GM18498 (cell line): ENCODE measurements around the gene AGPAT3.
A peak's percentile ranks its signal among the peaks of the same experiment; 100 is the strongest.
"Not testable (repeated sequence)": the region's sequence is repeated elsewhere in the genome, so short reads cannot be mapped to it uniquely, and the experiment has no call there.

Experiments
- ATAC-seq: cut with Tn5 transposase; IDR thresholded peaks from one replicate; pipeline ENCODE4 v1.9.1; 2021; ENCODE audit warnings: mild to moderate bottlenecking, moderate library complexity; ENCODE audit not compliant: unreplicated experiment

AGPAT3 gene

DNA sequence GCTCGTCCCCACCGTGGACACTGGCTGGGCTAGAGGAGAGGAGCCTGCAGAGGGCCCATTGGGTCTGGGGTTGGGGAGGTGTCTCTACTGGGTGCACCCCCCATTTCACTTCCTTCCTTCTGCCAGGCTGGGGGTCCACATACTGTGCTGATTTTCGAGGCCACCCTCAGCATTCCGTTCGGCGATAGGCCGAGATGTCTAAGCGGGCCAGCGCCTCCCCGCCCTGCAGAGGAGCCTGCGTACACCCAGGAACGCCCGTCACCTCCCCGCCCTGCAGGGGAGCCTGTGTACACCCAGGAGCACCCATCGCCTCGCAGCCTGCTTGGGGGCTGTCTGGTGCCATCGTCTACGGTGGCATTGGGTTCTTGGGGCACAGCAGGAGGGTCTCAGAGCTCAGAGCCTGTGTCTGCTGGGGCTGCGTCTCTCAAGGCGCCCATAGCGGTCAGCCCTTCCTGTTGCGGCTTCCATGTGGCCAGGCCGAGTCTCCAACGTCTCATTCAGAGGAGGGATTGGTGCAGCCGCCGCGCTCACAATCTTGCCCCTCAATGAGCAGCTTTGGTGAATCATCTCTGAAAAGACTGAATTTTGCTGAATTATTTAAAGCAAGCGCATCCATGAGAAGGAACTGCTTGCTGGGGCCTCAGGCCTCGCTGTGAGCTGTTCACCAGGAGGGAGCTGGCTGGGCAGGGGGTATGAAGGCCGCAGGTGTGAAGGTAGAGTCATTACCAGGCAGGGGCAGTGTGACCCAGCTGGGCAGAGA lies 30.7 kb upstream of the AGPAT3 start:
- no peak for ATAC-seq

DNA sequence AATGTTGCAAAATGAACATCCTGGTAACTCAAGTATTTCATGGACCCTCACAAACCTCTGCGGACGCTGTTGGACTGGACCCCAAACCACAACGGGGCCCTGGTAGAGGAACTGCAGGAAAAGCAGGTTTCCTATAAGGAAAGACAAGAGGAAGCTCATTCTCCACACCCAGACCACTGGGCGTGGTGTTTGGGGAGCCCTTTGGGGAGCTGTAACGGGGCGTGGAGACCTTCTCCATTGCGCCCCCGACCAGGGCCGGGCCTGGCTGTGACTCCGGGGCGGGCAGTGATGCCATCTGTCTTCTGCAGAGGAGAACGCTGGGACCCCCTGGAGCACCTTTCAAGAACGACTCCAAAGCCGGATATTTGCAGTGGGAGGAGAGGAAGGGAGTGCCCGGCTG lies 30.0 kb upstream of the AGPAT3 start:
- no peak for ATAC-seq

DNA sequence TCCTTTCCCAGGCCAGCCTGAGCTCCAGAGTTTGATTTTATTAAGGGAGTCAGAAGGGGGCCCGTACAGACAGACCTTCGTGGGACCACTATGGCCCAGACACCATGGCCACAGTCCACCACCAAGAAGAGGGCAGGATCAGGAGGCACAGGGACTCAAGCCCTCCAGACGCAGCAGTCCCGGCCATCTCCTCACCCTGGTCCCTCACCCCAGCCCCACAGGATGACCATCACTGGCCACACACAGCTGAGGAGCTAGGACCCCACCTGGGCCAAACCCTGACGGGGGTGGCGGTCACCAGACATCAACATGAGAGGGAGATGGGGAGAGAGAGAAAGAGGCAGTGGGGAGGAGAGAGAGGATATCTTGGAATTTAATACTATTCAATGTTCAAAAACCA lies 29.2 kb upstream of the AGPAT3 start:
- ATAC-seq = no peak

DNA sequence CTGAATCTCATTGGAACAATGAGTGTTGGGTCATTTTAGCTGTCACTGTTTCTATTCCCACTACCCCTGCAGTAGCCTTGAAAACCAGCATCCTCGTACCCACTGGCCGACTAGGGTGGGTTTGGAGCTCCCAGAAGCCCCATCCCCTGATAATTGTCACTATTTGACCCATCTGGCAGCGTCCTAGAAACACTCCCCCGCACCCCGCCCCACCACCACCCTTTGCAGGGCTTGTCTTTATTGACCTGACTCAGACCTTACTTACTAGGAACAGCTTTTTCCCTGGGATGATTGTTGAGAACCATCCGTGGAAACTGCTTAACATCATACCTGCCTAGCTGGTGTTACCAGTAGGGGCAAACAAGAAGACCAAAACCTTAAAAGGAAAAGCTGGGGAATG lies 28.4 kb upstream of the AGPAT3 start:
- ATAC-seq = no peak

DNA sequence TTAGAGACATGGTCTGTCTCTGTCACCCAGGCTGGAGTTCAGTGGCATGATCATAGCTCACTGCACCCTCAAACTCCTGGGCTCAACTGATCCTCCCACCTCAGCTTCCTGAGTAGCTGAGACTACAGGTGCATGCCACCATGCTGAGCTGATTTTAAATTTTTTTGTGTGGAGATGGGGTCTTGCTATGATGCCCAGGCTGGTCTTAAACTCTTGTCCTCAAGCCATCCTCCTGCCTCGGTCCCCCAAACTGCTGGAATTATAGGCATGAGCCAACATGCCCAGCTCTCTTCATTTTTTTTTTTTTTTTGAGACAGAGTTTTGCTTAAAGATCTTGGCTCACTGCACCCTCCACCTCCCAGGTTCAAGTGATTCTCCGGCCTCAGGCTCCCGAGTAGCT lies 24.8 kb upstream of the AGPAT3 start:
- no peak for ATAC-seq

DNA sequence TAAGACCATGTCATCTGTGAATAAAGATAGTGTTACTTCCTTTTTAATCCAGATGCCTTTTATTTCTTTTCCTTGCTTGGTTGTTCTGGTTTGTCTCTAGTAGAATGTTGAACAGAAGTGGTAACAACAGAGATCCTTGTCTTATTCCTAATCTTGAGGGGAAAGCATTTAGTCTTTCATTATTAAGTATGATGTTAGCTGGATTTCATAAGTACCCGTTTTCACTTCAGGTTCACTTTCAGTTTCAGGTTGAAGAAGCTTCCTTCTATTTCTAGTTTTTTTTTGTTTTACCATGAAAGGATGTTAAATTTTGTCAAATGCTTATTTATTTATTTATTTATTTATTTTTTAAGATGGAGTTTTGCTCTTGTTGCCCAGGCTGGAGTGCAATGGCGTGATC lies 22.3 kb upstream of the AGPAT3 start:
- no peak for ATAC-seq

DNA sequence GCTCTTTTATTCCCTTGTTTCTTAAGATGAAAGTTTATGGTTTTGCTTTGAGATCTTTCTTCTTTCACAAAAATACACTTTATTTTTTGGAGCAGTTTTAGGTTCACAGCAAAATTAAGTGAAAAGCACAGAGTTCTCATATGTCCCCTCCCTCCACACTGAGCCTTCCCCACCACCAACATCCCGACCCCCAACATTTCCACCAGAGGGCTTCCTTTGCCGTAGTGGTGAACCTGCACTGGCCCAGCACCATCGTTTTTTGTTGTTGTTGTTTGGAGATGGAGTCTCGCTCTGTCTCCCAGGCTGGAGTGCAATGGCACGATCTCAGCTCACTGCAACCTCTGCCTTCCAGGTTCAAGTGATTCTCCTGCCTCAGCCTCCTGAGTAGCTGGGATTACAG lies 20.1 kb upstream of the AGPAT3 start:
- not testable (repeated sequence) for ATAC-seq

DNA sequence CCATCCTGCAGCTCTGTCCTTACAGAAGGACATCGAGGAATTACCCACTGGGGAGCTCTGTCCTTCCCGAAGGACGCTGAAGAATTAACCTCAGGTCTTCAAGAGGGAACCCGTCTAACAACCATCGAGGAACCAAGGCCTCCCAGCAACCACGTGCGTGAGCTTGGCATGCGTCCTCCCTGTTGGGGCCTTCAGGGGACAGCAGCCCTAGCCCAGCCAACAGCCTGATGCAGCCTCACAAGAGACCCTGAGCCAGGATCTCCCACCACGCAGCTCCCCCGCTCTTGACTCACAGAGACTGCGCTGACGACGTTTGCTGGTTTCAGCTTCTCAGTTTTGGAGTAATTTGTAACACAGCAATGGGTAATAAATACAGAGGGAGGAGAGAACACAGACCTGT lies 19.6 kb upstream of the AGPAT3 start:
- ATAC-seq = no peak

DNA sequence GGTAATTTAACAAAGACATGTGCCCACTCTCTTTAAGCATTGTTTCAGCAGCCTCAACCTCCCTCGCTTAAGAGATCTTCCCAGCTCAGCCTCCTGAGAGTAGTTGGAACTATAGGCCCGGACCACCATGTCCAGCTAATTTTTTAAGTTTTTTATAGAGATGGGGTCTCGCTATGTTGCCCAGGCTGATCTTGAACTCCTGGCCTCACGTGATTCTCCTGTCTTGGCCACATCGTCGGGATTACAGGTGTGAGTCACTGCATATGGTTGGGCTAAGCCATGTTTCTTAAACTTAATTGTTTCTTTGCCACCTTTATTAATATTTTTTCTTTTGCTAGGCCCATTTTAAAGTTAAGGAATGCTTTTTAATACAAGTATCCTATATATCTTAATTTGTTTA lies 18.6 kb upstream of the AGPAT3 start:
- ATAC-seq = no peak

DNA sequence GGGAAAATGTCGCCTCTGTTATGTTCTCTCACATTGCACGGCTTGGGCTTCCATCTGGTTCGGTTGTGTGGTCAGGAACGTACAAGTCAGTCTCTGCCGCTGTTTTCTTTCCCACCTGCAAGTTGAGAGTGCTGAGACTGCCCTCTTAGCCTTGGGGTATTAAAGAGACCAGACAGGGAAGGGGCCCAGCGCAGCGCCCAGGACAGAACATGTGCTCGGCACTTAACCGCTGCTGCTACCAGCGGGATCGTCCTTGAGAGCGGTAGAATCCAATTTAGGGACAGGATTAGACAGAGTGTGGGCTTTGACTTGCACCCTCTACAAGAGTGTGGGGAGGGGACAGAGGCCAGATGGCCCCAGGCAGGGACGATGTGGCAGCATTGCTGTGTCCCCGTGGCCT lies 17.7 kb upstream of the AGPAT3 start:
- no peak for ATAC-seq

DNA sequence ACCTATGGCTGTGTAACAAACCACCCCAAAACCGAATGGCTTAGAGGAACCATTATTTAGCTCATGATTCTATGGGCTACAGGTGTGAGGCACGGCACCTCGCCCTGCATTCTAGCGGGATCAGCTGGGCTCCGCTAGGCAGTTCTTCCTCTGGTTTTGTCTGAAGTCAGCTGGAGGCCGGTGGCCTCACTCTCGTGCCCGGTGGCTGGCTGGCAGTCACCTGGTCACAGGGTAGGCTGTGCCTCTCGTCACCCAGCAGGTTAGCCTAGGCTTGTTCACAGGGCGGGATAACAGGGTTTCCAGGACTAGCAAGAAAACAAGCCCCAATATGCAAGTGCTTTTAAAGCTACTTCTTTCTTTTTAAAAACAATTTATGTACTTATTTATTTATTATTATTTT lies 16.3 kb upstream of the AGPAT3 start:
- no peak for ATAC-seq

DNA sequence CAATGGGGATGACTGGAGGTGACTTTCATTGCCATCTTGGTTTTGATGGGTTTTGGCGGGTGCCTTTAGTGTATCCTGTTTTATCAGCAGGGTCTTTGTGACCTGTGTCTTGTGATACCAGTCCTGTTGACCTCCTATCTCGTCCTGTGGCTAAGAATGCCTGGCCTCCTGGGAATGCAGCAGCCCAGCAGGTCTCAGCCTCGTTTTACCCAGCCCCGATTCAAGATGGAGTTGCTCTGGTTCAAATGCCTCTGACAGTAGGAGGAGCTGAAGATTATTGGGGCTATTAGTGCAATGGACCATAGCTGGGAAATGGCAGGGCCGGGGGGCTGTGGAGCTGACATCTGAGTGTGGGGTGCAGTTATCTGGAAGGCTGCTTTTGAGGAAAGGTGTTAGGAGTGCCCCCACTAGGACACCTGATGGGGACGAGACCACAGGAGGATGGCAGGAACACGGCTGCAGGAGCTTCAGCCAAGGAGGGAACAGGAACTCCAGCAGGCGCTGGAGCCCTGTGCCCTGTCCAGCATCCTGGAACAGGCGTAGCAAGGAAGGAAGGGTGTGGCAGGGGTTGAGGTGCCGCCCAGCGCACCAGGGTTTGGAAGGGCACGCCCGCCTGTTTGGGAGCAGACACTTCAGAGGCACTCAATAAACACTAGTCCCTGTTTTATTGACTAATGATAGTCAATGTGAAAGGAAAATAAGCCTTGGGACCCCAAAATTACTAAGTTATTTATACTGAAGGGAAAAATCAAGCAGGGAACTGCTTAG lies 15.3 kb upstream of the AGPAT3 start:
- no peak for ATAC-seq

DNA sequence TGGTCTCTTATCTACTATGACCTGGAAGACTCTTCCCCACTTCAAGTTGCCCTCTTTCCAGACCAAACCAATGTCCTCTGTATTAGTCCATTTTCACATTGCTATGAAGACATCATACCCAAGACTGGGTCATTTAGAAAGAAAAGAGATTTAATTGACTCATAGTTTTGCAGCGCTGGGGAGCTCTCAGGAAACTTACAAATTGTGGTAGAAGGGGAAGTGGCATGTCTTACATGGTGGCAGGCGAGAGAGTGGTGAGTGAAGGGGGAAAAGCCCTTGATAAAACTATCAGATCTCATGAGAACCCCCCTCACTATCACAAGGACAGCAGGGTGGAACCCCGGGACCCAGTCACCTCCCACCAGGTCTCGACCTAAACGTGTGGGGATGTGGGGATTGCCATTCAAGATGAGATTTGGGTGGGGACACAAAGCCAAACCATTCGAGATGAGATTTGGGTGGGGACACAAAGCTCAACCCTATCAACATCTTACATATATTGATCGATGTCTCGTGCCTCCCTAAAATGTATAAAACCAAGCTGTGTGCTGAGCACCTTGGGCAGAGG lies 14.2 kb upstream of the AGPAT3 start:
- ATAC-seq = no peak

DNA sequence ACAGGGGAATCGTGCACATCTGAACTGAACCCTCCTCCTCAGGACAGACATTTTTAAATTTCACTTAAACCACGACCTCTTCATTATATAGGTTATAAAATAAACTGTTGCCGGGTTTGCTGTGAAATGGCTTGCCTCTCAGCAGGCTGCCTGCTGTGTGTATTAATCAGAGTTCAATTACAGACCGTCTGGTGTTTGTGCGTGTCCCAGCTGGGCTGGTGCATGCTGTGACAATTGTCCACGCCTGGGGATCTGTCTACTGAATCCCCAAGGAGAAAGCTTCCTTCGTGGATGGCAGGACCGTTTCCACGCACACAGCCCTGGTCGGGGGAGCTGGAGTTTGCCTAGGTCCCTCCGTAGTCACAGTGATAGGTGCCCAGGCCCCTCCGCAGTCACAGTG lies 13.4 kb upstream of the AGPAT3 start:
- ATAC-seq = no peak

DNA sequence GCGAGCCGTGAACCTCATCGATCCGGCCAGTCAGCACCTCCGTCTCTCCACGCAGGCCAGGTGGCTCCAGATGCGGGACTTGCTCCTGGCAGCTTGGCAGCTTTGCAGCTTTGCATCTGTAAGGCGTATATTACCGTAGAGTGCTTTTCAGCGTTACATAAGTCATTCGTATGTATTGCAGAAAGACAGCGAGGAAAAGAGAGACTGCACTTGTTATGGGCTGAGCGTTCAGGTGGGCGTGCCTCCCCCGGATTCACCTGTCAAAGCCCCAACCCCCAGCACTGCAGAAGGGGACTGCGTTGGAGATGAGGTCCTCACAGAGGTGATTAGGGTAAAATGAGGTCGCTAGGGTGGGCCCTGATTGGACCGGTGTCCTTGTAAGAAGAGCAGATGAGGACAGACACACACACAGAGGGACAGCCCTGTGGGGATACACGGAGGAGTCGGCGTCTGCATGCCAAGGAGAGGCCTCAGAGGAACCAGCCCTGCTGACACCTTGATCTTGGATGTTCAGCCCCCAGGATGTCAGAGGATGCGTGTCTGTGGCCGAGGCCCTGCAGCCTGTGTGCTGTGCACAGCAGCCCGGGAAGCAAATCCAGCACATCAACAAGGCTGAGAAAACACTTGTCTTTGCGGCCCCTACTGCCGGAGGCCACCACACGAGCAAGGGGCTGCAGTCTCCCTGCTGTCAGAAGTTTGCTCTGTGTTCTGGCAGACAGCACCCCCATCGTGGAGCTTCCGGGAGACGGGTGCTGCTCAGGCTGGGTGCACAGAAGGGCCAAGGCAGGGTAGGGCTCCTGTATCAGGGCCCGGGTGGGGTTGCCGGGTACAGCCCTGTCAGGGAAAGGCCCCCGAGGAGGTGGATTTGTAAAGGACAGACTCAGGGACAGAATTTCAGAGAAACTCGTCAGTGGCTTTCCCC lies 10.9 kb upstream of the AGPAT3 start:
- no peak for ATAC-seq

DNA sequence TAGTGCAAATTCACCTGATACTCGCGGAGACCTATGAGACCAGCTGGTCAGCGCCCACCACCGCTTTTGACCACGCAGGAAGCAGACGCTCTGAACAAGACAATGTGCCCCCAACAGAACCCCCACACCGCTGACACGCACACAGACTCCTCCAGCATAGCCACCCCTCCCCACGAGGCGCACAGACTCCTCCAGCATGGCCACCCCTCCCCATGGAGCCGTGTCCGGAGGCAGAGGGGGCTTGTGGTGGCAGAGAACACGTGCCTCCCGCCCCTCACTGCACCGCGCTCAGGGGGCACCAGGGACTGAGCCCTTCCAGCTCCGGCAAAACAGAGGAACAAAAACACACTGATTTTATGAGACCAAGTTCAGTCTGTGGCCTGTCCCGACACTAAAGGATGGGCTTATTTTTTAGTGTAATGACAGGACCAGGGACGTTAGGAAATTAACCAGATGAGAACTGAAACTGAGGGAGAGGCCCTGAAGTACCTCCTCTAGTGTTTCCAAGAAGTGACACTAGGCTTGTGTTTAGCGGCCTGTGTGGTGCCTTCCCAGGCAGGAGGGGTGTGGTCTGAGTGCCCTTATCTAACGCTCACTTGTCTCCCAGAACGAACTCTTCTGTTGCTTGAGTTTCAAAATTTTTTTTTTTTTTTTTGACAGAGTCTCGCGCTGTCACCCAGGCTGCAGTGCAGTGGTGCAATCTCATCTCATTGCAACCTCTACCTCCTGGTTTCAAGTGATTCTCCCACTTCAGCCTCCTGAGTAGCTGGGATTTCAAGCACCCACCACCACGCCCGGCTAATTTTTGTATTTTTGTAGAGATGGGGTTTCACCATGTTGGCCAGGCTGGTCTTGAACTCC lies 10.0 kb upstream of the AGPAT3 start:
- ATAC-seq = peak; percentile 59

DNA sequence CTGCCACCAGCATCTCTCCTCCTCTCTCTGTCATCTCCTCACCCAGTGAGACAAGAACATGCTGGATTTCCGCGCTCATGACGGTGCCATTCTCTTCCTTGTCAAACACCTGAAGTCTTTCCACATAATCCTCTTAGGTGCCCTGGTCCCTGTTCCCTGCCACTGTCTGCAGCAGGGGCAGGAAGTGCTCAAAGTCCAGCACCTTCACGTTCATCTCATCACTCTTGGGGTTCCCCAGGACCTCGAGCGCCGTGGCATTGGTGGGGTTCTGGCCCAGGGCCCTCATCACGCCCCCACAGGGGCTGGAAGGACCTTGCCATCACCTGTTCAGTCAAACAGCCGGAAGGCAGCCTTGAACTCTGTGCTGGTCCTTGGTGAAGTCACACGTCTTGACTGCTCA lies 9.1 kb upstream of the AGPAT3 start:
- ATAC-seq = no peak

DNA sequence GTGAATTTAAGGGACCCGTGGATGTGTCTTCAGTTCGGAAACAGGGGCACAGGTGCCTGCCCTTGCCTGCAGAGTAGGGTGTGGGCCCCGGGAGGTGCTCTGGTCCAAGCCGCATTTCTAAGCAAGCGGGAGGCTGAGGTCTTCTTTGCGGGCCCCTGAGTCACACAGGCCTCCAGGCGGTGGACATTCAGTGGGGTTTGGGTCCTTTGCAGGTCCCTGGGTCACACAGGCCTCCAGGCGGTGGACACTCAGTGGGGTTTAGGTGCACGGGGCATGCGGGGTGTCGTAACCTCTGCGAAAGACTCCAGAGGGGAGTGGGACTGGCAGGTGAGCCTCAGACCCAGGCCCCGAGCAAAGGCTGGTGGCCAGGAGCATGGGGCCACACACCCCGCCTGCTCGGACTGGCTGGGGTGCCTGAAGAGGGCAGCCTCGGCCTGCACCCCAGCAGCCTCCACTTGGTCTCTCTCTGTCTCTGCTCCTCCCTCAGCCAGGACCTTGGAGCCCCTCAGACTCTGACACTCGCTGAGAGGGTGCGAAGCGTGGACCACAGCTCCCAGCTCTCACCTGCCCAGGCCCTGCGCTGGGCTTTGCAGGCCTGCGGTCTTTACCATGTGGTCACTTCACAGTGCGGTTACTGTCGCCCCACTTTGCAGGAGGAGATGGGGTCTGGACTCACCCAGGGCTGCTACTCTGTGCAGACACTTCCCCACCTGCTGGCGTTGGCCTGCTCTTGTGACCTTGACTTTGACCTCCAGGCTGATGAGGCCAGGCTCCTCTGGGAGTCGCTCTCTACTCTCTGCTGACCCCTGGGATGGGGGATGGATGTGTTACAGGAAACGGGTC lies 6.0 kb upstream of the AGPAT3 start:
- no peak for ATAC-seq

DNA sequence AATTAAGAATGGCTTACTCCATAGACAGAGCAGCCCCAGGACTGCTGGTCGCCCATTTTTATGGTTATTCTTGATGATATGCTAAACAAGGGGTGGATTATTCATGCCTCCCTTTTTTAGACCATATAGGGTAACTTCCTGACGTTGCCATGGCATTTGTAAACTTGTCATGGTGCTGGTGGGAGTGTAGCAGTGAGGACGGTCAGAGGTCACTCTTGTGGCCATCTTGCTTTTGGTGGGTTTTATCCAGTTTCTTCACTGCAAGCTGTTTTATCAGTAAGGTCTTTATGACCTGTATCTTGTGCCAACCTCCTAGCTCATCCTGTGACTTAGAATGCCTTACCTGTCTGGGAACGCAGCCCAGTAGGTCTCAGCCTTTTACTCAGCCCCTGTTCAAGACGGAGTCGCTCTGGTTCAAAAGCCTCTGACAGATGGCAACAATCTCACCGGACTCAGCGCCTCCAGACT lies 5.2 kb upstream of the AGPAT3 start:
- no peak for ATAC-seq
